CD4-positive, alpha-beta T cell treated with Interferon gamma for 1 hour (primary cell): ENCODE data around the gene CEBPZ.
A peak's percentile ranks its signal among the peaks of the same experiment; 100 is the strongest.
"Not testable (repeated sequence)": the region's sequence is repeated elsewhere in the genome, so short reads cannot be mapped to it uniquely, and the experiment has no call there.

Source experiments
- DNase-seq: peaks from one replicate; pipeline ENCODE4 v3.0.0-alpha.2; 2020

CEBPZ gene

DNA sequence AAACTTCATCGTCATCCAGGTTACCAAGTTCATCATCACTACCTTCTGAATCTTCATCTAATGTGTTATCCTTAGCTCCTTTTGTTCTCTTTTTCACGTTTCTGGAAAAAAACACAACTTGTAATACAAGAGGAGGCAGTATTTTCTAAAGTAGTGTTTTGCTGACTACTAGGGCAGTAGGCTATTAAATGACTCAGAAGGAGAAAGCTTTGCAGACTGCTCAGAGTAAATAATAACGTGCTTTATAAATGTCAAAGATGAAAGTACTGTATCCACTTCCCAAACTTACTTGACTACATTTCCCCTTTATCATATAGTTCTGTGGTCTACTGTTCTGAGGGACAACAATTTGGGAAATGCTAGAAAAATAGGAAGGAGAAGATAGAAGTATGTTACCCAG, 19.5 kb downstream of the CEBPZ start:
- DNase-seq, result no peak

GRCh38 chr2:37211212-37211611, 20.2 kb downstream of the CEBPZ start:
- DNase-seq, result no peak

DNA sequence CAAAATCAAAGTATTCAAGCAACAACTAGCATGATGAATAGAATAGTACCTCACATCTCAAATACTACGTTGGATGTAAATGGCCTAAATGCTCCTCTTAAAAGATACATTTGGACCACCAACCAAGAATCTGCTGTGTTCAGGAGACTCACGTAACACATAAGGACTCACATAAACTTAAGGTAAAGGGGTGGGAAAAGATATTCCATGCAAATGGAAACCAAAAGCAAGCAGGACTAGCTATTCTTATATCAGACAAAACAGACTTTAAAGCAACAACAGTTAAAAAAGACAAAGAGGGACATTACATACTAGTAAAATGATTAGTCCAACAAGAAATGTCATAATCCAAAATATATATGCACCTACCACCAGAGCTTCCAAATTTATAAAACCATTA, 24.6 kb downstream of the CEBPZ start:
- DNase-seq, result not testable (repeated sequence)

DNA sequence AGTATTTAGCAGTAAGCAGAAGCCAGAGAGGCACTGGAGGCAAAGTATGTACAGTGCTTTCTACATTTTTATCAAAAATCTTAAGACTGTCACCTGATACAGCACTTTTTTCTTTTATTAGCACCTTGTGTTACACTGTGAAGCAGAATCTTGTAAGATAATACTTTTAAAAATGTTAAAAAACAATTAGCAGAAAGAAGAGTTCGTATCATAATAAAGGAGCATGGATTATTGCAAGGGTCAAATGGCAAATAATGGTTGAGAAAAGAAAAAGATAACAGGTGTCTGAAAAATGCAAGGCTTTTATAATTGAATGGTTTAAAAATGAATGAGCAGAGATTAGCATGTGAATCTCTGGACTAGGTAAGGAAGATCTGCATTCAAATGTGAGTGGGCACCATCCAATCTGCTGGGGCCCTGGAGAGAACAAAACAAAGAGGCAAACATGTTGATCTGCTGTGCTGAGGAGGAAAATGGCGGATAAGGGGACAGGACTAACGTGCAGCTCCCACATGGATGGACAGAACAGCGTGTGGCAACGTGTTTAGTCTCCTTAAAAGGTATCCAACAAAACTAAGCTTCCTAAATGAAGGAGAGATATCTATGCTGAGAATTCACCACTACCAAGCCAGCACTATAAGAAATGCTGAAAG, 25.6 kb downstream of the CEBPZ start:
- no peak for DNase-seq

DNA sequence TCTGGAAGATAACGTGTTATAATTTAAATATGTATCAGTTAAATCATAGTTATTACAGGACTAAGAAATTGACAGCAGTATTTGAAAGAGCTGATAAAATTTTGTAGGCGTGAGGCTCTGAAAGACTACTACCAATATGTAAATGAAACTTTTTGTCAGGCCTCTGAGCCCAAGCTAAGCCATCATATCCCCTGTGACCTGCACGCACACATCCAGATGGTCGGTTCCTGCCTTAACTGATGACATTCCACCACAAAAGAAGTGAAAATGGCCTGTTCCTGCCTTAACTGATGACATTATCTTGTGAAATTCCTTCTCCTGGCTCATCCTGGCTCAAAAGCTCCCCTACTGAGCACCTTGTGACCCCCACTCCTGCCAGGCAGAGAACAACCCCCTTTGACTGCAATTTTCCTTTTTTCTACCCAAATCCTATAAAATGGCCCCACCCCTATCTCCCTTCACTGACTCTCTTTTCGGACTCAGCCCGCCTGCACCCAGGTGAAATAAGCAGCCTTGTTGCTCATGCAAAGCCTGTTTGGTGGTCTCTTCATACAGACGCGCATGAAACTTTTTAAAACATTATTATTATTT, 26.2 kb downstream of the CEBPZ start:
- not testable (repeated sequence) for DNase-seq

DNA sequence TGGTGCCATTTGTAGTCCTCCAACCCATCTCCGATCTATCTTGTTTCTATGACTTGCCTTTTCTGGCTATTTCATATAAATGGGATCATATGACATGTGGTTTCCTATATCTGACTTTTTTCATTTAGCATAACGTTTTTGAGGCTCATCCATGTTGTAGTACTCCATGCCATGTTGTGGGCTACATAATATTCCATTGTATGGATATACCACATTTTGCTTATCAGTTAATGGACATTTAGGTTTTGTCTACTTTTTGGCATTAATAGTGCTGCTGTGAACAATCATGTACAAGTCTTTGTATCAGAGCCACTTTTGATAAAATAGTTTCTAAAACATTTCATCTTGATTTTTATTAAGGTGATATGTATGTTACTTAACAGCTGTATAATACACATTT, 27.7 kb downstream of the CEBPZ start:
- DNase-seq, result no peak

DNA sequence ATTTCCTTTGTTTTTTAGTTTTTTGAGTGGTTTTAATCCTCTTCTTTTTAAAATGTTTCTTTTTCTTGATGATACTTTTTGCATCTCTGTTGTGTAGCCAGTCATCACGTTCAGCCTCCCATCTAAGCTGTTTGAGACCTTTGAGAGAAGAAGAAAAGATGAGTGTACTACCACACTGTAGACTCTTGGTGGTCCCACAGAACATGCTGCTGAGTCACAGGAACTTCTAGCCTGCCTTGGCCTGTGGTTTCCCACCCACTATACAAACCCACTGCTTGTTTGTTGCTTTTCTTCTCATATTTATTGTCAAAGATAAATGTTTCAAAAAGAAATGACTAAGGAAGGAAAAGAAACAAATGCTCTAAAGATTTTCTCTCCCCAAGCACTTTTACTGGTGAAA, 29.6 kb downstream of the CEBPZ start:
- DNase-seq, result no peak

- DNase-seq, result no peak
Observed at GRCh38 chr2:37201208-37201607, 30.2 kb downstream of the CEBPZ start.

DNA sequence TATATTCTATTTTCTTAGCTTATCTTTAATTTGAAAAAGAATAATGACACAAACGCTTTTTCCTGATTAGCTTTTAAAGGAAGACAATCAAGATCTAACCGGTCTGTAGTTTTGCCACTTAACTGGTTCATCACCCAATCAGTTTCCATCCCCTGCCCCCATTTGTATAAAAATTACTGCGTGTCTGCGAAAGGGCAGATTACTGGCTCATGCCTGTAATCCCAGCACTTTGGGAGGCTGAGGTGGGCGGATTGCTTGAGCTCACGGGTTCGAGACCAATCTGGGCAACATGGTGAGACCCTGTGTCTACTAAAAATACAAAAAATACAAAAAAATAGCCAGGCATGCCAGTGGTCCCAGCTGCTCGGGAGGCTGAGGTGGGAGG, 32.7 kb downstream of the CEBPZ start:
- no peak for DNase-seq

DNA sequence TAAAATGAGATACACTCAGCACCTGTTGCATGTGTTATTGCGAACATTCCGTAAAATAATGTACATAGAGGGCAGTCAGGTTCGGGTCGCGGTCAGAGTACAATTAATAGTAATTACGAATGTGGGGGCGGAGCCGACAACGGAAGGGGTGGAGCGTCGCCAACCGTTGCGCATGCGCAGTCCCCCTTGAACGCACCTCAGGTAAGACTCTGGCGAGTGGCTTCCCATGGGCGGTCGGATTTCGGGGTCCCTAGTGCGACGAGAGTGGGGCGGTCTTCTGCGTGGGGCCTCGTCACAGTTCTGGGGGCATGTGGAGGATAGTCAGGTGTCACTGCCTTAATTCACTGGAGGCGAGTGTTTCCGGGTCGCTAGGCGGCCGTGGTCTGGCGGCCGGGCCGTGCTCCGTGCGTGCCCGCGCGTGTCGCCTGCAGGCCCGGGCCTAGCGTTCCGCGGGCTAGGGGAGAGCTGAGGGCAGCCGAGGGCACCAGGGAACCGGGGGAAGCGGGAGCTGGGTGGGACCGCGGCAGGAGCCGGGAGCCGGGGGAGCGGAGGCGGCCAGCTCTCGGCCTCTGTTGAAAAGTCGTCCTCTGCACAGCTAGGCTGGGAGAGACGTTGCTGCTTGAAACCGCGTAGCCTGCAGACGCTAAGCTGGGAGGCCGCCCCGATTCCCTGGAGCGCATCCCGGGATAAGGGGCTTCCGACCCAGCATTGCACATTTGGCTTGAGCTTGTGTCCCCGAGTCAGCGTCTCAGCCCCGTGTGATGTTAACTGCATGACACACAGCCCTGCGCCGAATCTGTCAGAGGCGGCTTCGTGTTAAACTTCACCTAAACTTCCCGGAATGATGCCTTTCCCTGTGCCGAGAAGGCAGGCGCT, 34.8 kb downstream of the CEBPZ start, which contains the start of gene CEBPZOS:
Gene CEBPZOS (plus strand): TSS at position 177 of the 876 bp plus-strand sequence. CDS start 3,209 bp downstream, outside the sequence.
- peak; percentile 88 for DNase-seq

DNA sequence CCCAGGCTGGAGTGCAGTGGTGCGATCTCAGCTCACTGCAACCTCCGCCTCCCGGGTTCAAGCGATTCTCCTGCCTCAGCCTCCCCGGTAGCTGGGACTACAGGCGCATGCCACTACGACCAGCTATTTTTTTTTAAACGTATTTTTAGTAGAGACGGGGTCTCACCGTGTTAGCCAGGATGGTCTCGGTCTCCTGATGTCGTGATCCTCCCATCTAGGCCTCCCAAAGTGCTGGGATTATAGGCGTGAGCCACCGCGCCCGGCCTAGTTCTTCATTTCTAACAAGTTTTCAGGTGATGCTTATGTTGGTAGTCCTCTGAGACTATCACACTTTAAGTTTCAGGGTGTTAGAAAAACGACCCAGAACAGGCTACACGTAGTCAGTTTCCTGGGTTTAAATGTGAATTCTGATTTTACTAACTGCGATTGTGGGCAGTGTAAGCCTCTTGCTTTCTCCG, 35.5 kb downstream of the CEBPZ start:
- DNase-seq, result not testable (repeated sequence)

DNA sequence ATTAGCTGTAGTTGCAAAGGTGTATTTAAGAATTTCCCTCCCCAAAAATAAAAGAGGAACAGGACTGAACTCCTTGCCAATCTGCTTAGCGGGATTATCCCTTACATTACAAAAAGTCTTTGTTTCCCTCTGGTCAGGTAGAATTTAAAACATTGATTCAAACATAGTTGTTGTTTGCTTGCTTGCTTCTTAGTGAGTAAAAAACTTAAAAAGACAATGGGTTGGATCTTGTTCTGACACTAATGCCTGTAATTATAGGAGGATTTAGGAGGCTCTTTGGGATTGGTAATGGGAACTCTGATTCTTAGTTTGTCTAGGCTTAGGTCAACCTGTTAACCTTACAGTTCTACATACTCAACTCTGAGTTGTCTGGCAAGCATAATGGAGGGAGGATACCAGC, 38.8 kb downstream of the CEBPZ start:
- no peak for DNase-seq

DNA sequence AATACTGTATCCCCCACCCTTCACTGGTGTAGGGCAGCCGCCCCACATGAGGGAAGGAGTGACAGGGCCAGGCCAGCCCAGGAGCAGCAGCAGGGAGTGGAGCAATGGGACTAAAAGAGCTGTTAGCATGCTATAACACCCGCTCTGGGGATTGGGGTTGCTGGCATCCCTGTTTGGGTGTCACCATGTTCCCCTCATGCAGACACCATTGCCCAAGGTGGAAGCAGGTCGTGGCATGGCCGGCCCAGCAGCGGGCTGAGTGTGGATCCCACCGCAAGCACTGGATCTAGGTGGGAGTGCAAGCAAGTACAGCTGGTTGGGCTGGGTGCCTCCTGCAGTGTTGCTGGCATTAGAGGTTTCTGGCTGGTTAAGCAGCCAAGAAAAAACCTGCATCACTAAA, 39.6 kb downstream of the CEBPZ start:
- no peak for DNase-seq

DNA sequence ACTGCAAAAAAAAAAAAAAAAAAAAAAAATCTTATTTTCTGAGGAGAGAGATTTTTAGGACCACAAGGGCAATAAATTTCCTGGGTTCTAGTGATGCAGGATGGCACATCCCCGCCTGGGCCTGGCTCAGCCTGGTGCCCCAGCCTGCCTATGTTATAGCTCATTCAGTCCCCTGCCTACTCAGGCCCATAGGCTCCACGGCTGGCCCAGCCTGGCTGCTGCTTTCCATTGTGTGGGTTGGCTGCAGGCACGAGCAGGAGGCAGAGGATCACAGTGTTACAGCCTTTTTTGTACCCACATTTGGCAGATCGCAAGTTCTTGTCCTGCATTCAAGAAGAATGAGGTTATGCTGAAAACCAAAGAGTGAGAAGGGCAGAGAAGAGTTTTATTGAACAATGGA, 40.1 kb downstream of the CEBPZ start:
- DNase-seq, result no peak

- DNase-seq, result no peak
Observed at GRCh38 chr2:37190290-37190689, 41.1 kb downstream of the CEBPZ start.

GRCh38 chr2:37189452-37190153, 41.8 kb downstream of the CEBPZ start:
- DNase-seq, result peak; percentile 22

- DNase-seq, result no peak
Observed at GRCh38 chr2:37188570-37188969, 42.8 kb downstream of the CEBPZ start, which contains the start of gene SULT6B1. Gene SULT6B1 (minus strand): TSS chr2:37188670. CDS start chr2:37188640, 30 bp downstream.

- DNase-seq, result no peak
Observed at GRCh38 chr2:37181726-37182684, 49.4 kb downstream of the CEBPZ start.

DNA sequence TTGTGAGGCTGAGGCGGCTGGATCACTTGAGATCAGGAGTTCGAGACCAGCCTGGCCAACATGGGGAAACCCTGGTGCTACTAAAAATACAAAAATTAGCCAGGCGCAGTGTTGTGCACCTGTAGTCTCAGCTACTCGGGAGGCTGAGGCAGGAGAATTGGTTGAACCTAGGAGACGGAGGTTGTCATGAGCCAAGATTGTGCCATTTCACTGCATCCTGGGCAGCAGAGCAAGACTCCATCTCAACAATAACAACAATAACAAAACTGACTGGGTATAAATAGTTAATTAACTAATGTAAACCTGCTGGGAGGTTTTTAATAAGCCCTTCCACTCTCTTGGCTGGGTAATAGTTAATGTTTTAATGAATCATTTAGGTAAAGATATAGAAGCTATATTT, 50.8 kb downstream of the CEBPZ start:
- DNase-seq, result no peak

- DNase-seq, result no peak
Observed at GRCh38 chr2:37180006-37180639, 51.3 kb downstream of the CEBPZ start.

DNA sequence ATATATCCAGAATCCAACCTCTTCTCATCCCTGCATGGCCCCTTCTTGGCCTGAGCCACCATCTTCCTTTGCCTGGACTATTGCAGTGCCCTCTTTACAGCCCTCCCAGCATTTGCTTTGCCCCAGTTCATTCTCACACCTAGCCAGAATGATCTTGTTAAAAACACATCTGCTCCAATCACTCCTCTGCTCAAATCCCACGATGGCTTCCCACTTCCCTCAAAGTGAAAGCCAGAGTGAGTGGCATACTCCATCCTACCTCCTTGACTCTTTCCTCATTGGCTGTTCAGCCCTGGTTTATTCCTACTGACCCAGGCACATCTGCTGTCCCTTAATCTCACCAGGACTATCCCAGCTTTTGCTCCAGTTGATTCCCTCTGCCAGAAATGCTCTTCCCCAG, 57.7 kb downstream of the CEBPZ start:
- no peak for DNase-seq

DNA sequence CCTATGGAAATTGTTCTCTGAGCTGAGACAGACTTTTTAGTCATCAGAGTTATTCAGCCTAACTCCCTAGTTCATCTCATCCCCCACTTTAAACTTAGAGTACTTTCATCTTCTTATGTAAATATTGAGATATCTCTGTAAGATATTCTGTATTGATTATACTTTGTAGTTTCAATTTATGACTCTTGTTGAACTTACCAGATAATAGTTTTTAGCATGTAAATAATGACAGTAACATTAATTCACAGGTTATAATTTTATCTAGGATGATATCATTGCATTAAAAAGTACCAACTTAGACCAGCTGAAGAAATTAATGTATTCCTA, 59.8 kb downstream of the CEBPZ start:
- no peak for DNase-seq
